BE2C (cell line): ENCODE measurements around the gene CYP27B1.

ENCODE experiments used
- DNase-seq: peaks from one replicate; pipeline ENCODE4 v3.0.0-alpha.2; 2020
- H3K27me3 ChIP-seq: fragments of 250-450 bp; sonication (Bioruptor Pico); 2 replicates; pipeline ENCODE4 v1.5.1; 2020; ENCODE audit warnings: mild to moderate bottlenecking
- H3K36me3 ChIP-seq: fragments of 250-450 bp; sonication (Bioruptor Pico); 2 replicates; pipeline ENCODE4 v1.5.1; 2020; ENCODE audit warnings: mild to moderate bottlenecking
- H3K4me1 ChIP-seq: fragments of 250-450 bp; sonication (Bioruptor Pico); 2 replicates; pipeline ENCODE4 v1.5.1; 2020
- H3K4me3 ChIP-seq: 2 replicates; pipeline ENCODE4 v1.5.1; 2011; ENCODE audit warnings: low read depth, low read length
- H3K9me3 ChIP-seq: fragments of 250-450 bp; sonication (Bioruptor Pico); 2 replicates; pipeline ENCODE4 v1.5.1; 2020
- CTCF ChIP-seq: IDR thresholded peaks from 2 replicates; pipeline ENCODE4 v1.5.1; 2012; ENCODE audit warnings: mild to moderate bottlenecking, low read depth, low read length

The CYP27B1 gene

GRCh38 chr12:57752668-57753000, 14.2 kb downstream of the CYP27B1 start:
- peaks cover 11% of the 10 kb centered on the region for H3K27me3 ChIP-seq
- peak overlapping the region; percentile 50 for H3K4me3 ChIP-seq
- no peaks in the 10 kb centered on the region for H3K9me3 ChIP-seq
- H3K4me1 ChIP-seq: peaks cover 4% of the 10 kb centered on the region; the same call in 1 of the 2 replicates
- DNase-seq: no peak
- no peak for TF ChIP-seq CTCF
- H3K36me3 ChIP-seq: peaks cover 34% of the 10 kb centered on the region

- Histone ChIP-seq H3K27me3 (peaks cover 11% of the 10 kb centered on the region), H3K4me1 (peaks cover 4% of the 10 kb centered on the region; the same call in 1 of the 2 replicates), H3K4me3 (peak within 1 kb of the TSS; percentile 92), H3K36me3 (peaks cover 40% of the 10 kb centered on the region), H3K9me3 (no peaks in the 10 kb centered on the region)
- DNase-seq: peak; percentile 100
- no peak for TF ChIP-seq CTCF
Observed at GRCh38 chr12:57751788-57752667, 14.8 kb downstream of the CYP27B1 start, which contains the start of gene CDK4. Gene CDK4, minus strand, starts transcription at chr12:57752310. Its CDS starts 593 bp downstream, at chr12:57751717.

- peaks cover 4% of the 10 kb centered on the region; the same call in 1 of the 2 replicates for H3K4me1 ChIP-seq
Observed at GRCh38 chr12:57751432-57751787, 15.5 kb downstream of the CYP27B1 start.

GRCh38 chr12:57750561-57751431, 16.1 kb downstream of the CYP27B1 start:
- peaks cover 3% of the 10 kb centered on the region for H3K27me3 ChIP-seq
- H3K36me3 ChIP-seq: peaks cover 48% of the 10 kb centered on the region
- no peaks in the 10 kb centered on the region for H3K9me3 ChIP-seq
- peaks cover 4% of the 10 kb centered on the region; the same call in 1 of the 2 replicates for H3K4me1 ChIP-seq
- no peak for DNase-seq
- peak overlapping the region; percentile 92 for H3K4me3 ChIP-seq
- TF ChIP-seq CTCF: no peak

More at GRCh38 chr12:57751432-57751787, 15.5 kb downstream of the CYP27B1 start:
- Histone ChIP-seq H3K4me3 (peak overlapping the region; percentile 92), H3K9me3 (no peaks in the 10 kb centered on the region), H3K27me3 (peaks cover 10% of the 10 kb centered on the region), H3K36me3 (peaks cover 44% of the 10 kb centered on the region)
- TF ChIP-seq CTCF: no peak
- no peak for DNase-seq

GRCh38 chr12:57749061-57749460, 17.8 kb downstream of the CYP27B1 start:
- no peak for DNase-seq

More at GRCh38 chr12:57749061-57749460, 17.8 kb downstream of the CYP27B1 start:
- Histone ChIP-seq H3K4me1 (peaks cover 7% of the 10 kb centered on the region), H3K27me3 (no peaks in the 10 kb centered on the region), H3K4me3 (no peak overlapping the region), H3K36me3 (peaks cover 48% of the 10 kb centered on the region), H3K9me3 (no peaks in the 10 kb centered on the region)
- TF ChIP-seq CTCF: no peak
